Panc1 (cell line): ENCODE measurements around the gene CUL9. TPM values are rescaled to one million over a fixed set of nuclear protein-coding genes. Genes with fewer than 3 reads are reported as not detected.

Experiments
- ATAC-seq: fragments of 200-7000 bp; cut with Tn5 transposase; 2 replicates; pipeline ENCODE4 v1.9.1; 2020; ENCODE audit warnings: mild to moderate bottlenecking, moderate library complexity
- BruUV-seq: library from RNA; stranded (reverse); fragments of 400-500 nt; replicated peaks from 2 replicates; lab custom pipeline; 2021; lab: Mats Ljungman, UMichigan
- CTCF ChIA-PET: fragments of 300-600 bp; sonication (Branson Sonifier 250); formaldehyde crosslinking; loops from one replicate; lab custom pipeline; 2022; ENCODE audit warnings: antibody characterized with exemption; lab: Charles Lee
- POLR2A ChIA-PET: fragments of 300-600 bp; sonication (Branson Sonifier 250); formaldehyde crosslinking; loops from one replicate; lab custom pipeline; 2022; ENCODE audit warnings: antibody characterized with exemption; lab: Charles Lee
- DNase-seq: peaks from one replicate; pipeline ENCODE4 v3.0.0-alpha.2; 2010; ENCODE audit warnings: low read depth, low spot score
- H3K27ac ChIP-seq: 2 replicates; pipeline ENCODE4 v1.5.1; 2011; ENCODE audit warnings: mild to moderate bottlenecking, low read length, inconsistent platforms
- H3K27me3 ChIP-seq: fragments of 200-500 bp; sonication (Bioruptor generic); 2 replicates; pipeline ENCODE4 v1.6.0; 2014; ENCODE audit warnings: low read length, inconsistent platforms; ENCODE audit not compliant: control insufficient read depth, insufficient read depth
- H3K36me3 ChIP-seq: fragments of 200-500 bp; sonication (Bioruptor generic); 2 replicates; pipeline ENCODE4 v1.5.1; 2014; ENCODE audit warnings: inconsistent platforms, mild to moderate bottlenecking, low read length, moderate library complexity; ENCODE audit not compliant: control insufficient read depth, insufficient read depth
- H3K4me1 ChIP-seq: 2 replicates; pipeline ENCODE4 v1.5.1; 2011; ENCODE audit warnings: inconsistent platforms, mild to moderate bottlenecking, low read length, moderate library complexity; ENCODE audit not compliant: control insufficient read depth, insufficient read depth
- H3K4me3 ChIP-seq, 2 experiments: 2 replicates each; pipeline ENCODE4 v1.5.1; 2011 to 2012; ENCODE audit warnings: low read depth in 2 of 2, low read length in 2 of 2, mild to moderate bottlenecking in 2 of 2, inconsistent platforms in 1 of 2, moderate library complexity in 1 of 2
- H3K9me3 ChIP-seq: fragments of 200-500 bp; sonication (Bioruptor generic); 2 replicates; pipeline ENCODE4 v1.5.1; 2014; ENCODE audit warnings: low read depth, mild to moderate bottlenecking, inconsistent platforms, low read length, moderate library complexity; ENCODE audit not compliant: control insufficient read depth, insufficient read depth
- CTCF ChIP-seq: fragments of 450-650 bp; IDR thresholded peaks from 2 replicates; pipeline ENCODE4 v1.5.1; 2017; ENCODE audit warnings: mild to moderate bottlenecking
- POLR2AphosphoS5 ChIP-seq: IDR thresholded peaks from 2 replicates; pipeline ENCODE4 v1.6.1; 2012; ENCODE audit warnings: mild to moderate bottlenecking, low read depth, low read length, moderate library complexity
- SIN3A ChIP-seq: IDR thresholded peaks from 2 replicates; pipeline ENCODE4 v1.6.1; 2012; ENCODE audit warnings: low read depth, mild to moderate bottlenecking, low read length, moderate library complexity, borderline replicate concordance; ENCODE audit not compliant: insufficient read depth
- TCF7L2 ChIP-seq: IDR thresholded peaks from 2 replicates; pipeline ENCODE4 v1.6.1; 2011; ENCODE audit warnings: mild to moderate bottlenecking, low read depth, low read length, inconsistent platforms
- in situ Hi-C: cut with HindIII; loops from 2 replicates; pipeline ENCODE4 v1.10.0; 2016; ENCODE audit warnings: low sequenced_read_pairs, low pct_unique_long_range_greater_than_20kb
- intact Hi-C: fragments of 100-400 bp; cut with micrococcal nuclease; formaldehyde crosslinking; loops from one replicate; pipeline ENCODE4 v1.10.0; 2022; ENCODE audit not compliant: unreplicated experiment
- total RNA-seq: library from RNA; stranded (reverse); gene quantifications from one replicate; pipeline ENCODE4 v1.2.1, GENCODE V29; 2021; ENCODE audit not compliant: unreplicated experiment
- TF ChIP-seq, protein P1 (sequence below), 2 experiments: IDR thresholded peaks; 2 replicates each; pipeline ENCODE4 v1.6.1; 2011 to 2012; ENCODE audit warnings: low read depth in 2 of 2, control low read depth in 1 of 2, low read length in 1 of 2, mild to moderate bottlenecking in 1 of 2, moderate library complexity in 1 of 2; ENCODE audit not compliant: insufficient read depth in 1 of 2

The CUL9 gene
- total RNA-seq, 1 experiment from 2014 or later = 54.3 TPM

DNA sequence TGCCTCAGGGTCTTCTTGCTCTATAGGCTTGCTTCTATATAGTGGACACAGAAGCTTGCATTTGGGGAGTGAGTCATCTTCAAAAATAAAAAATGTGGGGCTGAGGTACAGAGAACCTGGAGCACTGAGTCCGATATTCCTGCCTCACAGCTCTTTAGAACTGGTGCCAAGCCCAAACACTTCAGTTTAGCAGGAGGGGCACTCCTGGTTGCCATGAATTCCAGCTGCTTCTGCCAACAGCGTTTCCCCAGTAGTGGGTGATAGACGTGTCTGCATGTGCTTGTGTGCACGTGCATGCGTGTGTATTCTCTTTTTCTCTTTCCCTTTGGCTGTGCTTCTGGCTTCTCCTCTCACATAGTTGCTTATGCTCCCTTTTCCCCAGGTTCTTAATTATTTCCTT lies 35.4 kb downstream of the CUL9 start:
- no peak for TF ChIP-seq CTCF
- BruUV-seq = no TSS peak
- Histone ChIP-seq H3K36me3 (no peaks in the 10 kb centered on the region; the same call in 1 of the 2 replicates), H3K27ac (no peak overlapping the region), H3K4me3 (no peak overlapping the region), H3K27me3 (no peaks in the 10 kb centered on the region), H3K4me1 (peaks cover 5% of the 10 kb centered on the region; the same call in 1 of the 2 replicates), H3K9me3 (no peaks in the 10 kb centered on the region)
- DNase-seq = no peak
- POLR2A ChIA-PET = no interaction called here
- intact Hi-C loops (no loop called here), in situ Hi-C loops (no loop called here)
- ATAC-seq = no peak
- CTCF ChIA-PET = no interaction called here

DNA sequence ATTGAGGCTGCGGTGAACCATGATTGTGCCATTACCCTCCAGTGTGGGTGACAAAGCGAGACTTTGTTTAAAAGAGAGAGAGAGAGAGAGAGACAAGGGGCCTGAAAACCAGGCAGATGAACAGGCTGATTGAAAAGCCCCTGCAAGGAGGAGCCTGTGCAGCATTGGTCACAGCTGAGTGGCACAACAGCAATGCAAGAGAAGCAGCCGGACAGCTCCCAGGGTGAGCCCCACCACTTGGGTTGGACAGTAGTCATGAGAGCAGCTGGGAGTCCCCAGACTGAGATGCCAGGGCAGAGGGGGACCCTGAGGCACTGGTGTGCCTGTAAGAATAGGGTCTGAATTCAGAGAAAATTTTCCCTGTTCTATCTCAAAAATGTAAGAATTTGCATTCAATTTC lies 37.1 kb downstream of the CUL9 start:
- H3K27ac ChIP-seq = no peak overlapping the region
- BruUV-seq = no TSS peak
- intact Hi-C loops (no loop called here), in situ Hi-C loops (no loop called here)
- ChIA-PET POLR2A (no interaction called here), CTCF (no interaction called here)
- no peaks in the 10 kb centered on the region; the same call in 1 of the 2 replicates for H3K36me3 ChIP-seq
- H3K4me3 ChIP-seq = no peak overlapping the region
- H3K27me3 ChIP-seq = no peaks in the 10 kb centered on the region
- ATAC-seq = no peak
- no peaks in the 10 kb centered on the region for H3K9me3 ChIP-seq
- no peak for DNase-seq
- TF ChIP-seq SIN3A = no peak
- TF ChIP-seq POLR2AphosphoS5 = no peak
- TF ChIP-seq, protein P1, sequence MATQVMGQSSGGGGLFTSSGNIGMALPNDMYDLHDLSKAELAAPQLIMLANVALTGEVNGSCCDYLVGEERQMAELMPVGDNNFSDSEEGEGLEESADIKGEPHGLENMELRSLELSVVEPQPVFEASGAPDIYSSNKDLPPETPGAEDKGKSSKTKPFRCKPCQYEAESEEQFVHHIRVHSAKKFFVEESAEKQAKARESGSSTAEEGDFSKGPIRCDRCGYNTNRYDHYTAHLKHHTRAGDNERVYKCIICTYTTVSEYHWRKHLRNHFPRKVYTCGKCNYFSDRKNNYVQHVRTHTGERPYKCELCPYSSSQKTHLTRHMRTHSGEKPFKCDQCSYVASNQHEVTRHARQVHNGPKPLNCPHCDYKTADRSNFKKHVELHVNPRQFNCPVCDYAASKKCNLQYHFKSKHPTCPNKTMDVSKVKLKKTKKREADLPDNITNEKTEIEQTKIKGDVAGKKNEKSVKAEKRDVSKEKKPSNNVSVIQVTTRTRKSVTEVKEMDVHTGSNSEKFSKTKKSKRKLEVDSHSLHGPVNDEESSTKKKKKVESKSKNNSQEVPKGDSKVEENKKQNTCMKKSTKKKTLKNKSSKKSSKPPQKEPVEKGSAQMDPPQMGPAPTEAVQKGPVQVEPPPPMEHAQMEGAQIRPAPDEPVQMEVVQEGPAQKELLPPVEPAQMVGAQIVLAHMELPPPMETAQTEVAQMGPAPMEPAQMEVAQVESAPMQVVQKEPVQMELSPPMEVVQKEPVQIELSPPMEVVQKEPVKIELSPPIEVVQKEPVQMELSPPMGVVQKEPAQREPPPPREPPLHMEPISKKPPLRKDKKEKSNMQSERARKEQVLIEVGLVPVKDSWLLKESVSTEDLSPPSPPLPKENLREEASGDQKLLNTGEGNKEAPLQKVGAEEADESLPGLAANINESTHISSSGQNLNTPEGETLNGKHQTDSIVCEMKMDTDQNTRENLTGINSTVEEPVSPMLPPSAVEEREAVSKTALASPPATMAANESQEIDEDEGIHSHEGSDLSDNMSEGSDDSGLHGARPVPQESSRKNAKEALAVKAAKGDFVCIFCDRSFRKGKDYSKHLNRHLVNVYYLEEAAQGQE (IDR thresholded peaks at IDR 0.05; ENCODE audit: insufficient read depth in 1 of 2, low read depth in 2 of 2, low read length in 1 of 2) = no peak
- TF ChIP-seq CTCF = no peak
- TF ChIP-seq TCF7L2 = no peak
- peaks cover 5% of the 10 kb centered on the region; the same call in 1 of the 2 replicates for H3K4me1 ChIP-seq
